HepG2 (cell line): ENCODE results near the gene LARP1. TPM values are rescaled to one million over a fixed set of nuclear protein-coding genes. Genes with fewer than 3 reads are reported as not detected.

Source experiments
- ARID4A ChIP-seq: sonication (generic); formaldehyde crosslinking; IDR thresholded peaks from 2 replicates; pipeline ENCODE4 v1.5.0; 2020; ENCODE audit warnings: mild to moderate bottlenecking, missing genetic modification reagents, borderline replicate concordance
- ATM ChIP-seq: fragments of 450-650 bp; IDR thresholded peaks from 2 replicates; pipeline ENCODE4 v1.7.1; 2017; ENCODE audit warnings: mild to moderate bottlenecking, borderline replicate concordance
- DR1 ChIP-seq: sonication (generic); formaldehyde crosslinking; IDR thresholded peaks from 2 replicates; pipeline ENCODE4 v1.8.0; 2021; ENCODE audit warnings: mild to moderate bottlenecking, missing genetic modification reagents, inconsistent platforms
- KDM2A ChIP-seq: sonication (generic); formaldehyde crosslinking; IDR thresholded peaks from 2 replicates; pipeline ENCODE4 v1.4.0; 2020; ENCODE audit warnings: low read depth, missing genetic modification reagents, borderline replicate concordance
- KDM6A ChIP-seq: IDR thresholded peaks from 2 replicates; pipeline ENCODE4 v1.6.1; 2016; ENCODE audit warnings: low read depth
- LRRFIP1 ChIP-seq: sonication (generic); formaldehyde crosslinking; conservative IDR thresholded peaks from 2 replicates; pipeline ENCODE4 v1.4.0; 2020; ENCODE audit warnings: missing genetic modification reagents
- MBNL3 ChIP-seq: fragments of 250-450 bp; sonication (Bioruptor Pico); conservative IDR thresholded peaks from 2 replicates; pipeline ENCODE4 v1.8.0; 2022; ENCODE audit warnings: mild to moderate bottlenecking, inconsistent platforms
- MTA1 ChIP-seq: sonication (generic); formaldehyde crosslinking; IDR thresholded peaks from 2 replicates; pipeline ENCODE4 v1.4.0; 2020; ENCODE audit warnings: missing genetic modification reagents, mild to moderate bottlenecking, borderline replicate concordance
- POGZ ChIP-seq: sonication (generic); formaldehyde crosslinking; IDR thresholded peaks from 2 replicates; pipeline ENCODE4 v1.4.0; 2020; ENCODE audit warnings: mild to moderate bottlenecking, missing genetic modification reagents
- POLR2G ChIP-seq: fragments of 200-400 bp; formaldehyde crosslinking; IDR thresholded peaks from 2 replicates; pipeline ENCODE4 v1.6.1; 2018; ENCODE audit warnings: mild to moderate bottlenecking, low read depth, low read length, moderate library complexity
- REL ChIP-seq: sonication (generic); formaldehyde crosslinking; conservative IDR thresholded peaks from 2 replicates; pipeline ENCODE4 v1.8.0; 2022; ENCODE audit warnings: mild to moderate bottlenecking, missing genetic modification reagents, moderate library complexity
- SIN3B ChIP-seq: fragments of 150-350 bp; IDR thresholded peaks from 2 replicates; pipeline ENCODE4 v1.6.1; 2014; ENCODE audit warnings: low read length
- ZBTB38 ChIP-seq: sonication (generic); formaldehyde crosslinking; IDR thresholded peaks from 2 replicates; pipeline ENCODE4 v1.5.1; 2020; ENCODE audit warnings: mild to moderate bottlenecking, missing genetic modification reagents
- ZBTB43 ChIP-seq: sonication (generic); formaldehyde crosslinking; conservative IDR thresholded peaks from 2 replicates; pipeline ENCODE4 v1.4.0; 2020; ENCODE audit warnings: missing genetic modification reagents
- ZGPAT ChIP-seq: IDR thresholded peaks from 2 replicates; pipeline ENCODE4 v1.6.1; 2016; ENCODE audit warnings: mild to moderate bottlenecking
- ZIK1 ChIP-seq: sonication (generic); formaldehyde crosslinking; IDR thresholded peaks from 2 replicates; pipeline ENCODE4 v1.5.0; 2020; ENCODE audit warnings: mild to moderate bottlenecking, low read depth, missing genetic modification reagents, borderline replicate concordance
- ZNF530 ChIP-seq: sonication (generic); formaldehyde crosslinking; IDR thresholded peaks from 2 replicates; pipeline ENCODE4 v1.5.0; 2020; ENCODE audit warnings: low read depth, mild to moderate bottlenecking, missing genetic modification reagents
- ZNF557 ChIP-seq: sonication (generic); formaldehyde crosslinking; IDR thresholded peaks from 2 replicates; pipeline ENCODE4 v1.4.0; 2020; ENCODE audit warnings: missing genetic modification reagents
- ZNF703 ChIP-seq: sonication (generic); formaldehyde crosslinking; IDR thresholded peaks from 2 replicates; pipeline ENCODE4 v1.5.1; 2020; ENCODE audit warnings: missing genetic modification reagents, mild to moderate bottlenecking, moderate library complexity, borderline replicate concordance
- polyA plus RNA-seq, 8 experiments: library from polyadenylated mRNA; depleted of rRNA in 3 of 8; stranded (reverse) in 7 of 8; unstranded in 1 of 8; fragments of >200 nt; fragmentation: Illumina TruSeq in 4 of 8; extraction: Trizol in 4 of 8; gene quantifications; 2 replicates each; pipeline versions ENCODE4 v1.2.1 to v1.2.3, GENCODE V29; 2011 to 2016; ENCODE audit warnings: low read depth in 4 of 8, missing spikeins in 1 of 8, mixed read lengths in 1 of 8; ENCODE audit not compliant: insufficient read depth in 1 of 8
- total RNA-seq, 5 experiments: library from RNA; depleted of rRNA; stranded (reverse); fragments of >200 nt; fragmentation: Illumina TruSeq; extraction: Trizol; gene quantifications; 2 replicates each; pipeline ENCODE4 v1.2.3, GENCODE V29; 2016; ENCODE audit warnings: low read depth in 1 of 5

The LARP1 gene
- total and polyA plus RNA-seq, 2 of the 13 experiments (the other 11 are each of a cell fraction or from before 2014, with no cell fraction given), result 45.2 to 61.4 TPM

GRCh38 chr5:154837009-154837901 lies 82.1 kb downstream of the LARP1 start (continued):
- TF ChIP-seq POGZ (CRISPR knock-in tag), result no peak
- no peak for TF ChIP-seq SIN3B
- no peak for TF ChIP-seq ZBTB38
- TF ChIP-seq REL, result no peak
- TF ChIP-seq KDM2A (CRISPR knock-in tag), result no peak; the same call in 1 of the 2 replicates
- TF ChIP-seq ZBTB43 (CRISPR knock-in tag), result no peak; the same call in 1 of the 2 replicates
- TF ChIP-seq ZNF703 (CRISPR knock-in tag), result no peak
- TF ChIP-seq LRRFIP1, result no peak
- no peak for TF ChIP-seq MBNL3 (CRISPR knock-in tag)
- no peak for TF ChIP-seq MTA1 (CRISPR knock-in tag)
- TF ChIP-seq ATM, result no peak
- TF ChIP-seq DR1, result no peak
- no peak for TF ChIP-seq ZIK1 (CRISPR knock-in tag)
- no peak for TF ChIP-seq ZGPAT
- no peak for TF ChIP-seq ZNF530
- peak; percentile 32; the same call in 1 of the 2 replicates for TF ChIP-seq KDM6A (CRISPR knock-in tag)
- peak; percentile 27; the same call in 1 of the 2 replicates for TF ChIP-seq ARID4A (CRISPR knock-in tag)
- no peak for TF ChIP-seq POLR2G
- no peak for TF ChIP-seq ZNF557 (CRISPR knock-in tag)
